ENCODE results near the gene SEZ6.

DNA sequence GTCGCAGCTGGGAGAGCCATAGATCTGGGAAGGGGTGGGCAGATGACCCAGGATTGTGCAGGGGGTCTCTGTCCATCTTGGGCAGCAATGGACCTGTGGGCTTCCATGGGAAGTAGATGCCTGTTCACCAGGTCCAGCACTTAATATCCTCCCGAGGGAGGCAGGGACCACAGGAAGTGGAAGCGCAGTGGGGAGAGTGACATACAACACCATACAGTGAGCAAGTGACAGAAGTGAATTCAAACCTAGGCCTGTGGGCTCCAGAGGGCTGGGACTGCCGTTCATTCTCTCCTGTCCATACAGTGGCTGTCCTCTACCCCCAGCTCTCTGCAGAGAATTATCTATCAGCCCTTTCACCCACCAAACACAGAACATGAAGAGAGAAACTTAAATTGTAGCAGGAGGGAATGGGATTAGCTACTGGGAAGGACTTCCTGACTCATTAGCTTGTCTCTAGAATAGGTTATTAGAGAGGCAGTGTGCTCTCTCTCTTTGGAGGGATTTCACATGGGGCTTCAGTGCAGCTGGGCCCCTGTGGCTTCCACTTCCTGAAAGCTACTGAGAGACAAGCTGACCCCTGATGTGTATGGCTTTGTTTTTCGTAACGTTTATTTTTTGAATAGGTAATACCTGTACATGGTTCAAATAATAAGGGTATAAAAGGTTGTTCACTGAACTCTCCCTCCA, 13.1 kb upstream of the SEZ6 start:
- no peak for TF ChIP-seq CTCF (IDR thresholded peaks at IDR 0.05)
- no peak for TF ChIP-seq POLR2A (IDR thresholded peaks at IDR 0.05)
- no peak for TF ChIP-seq EP300 (IDR thresholded peaks at IDR 0.05)
- no peak for TF ChIP-seq POLR2AphosphoS5 (IDR thresholded peaks at IDR 0.05)
